HG03571 (cell line): ENCODE results near the gene GOLGA8B.
"Not testable (repeated sequence)": the region's sequence is repeated elsewhere in the genome, so short reads cannot be mapped to it uniquely, and the experiment has no call there.

Experiments
- ATAC-seq: cut with Tn5 transposase; IDR thresholded peaks from one replicate; pipeline ENCODE4 v1.9.1; 2021; ENCODE audit not compliant: unreplicated experiment

The GOLGA8B gene

GRCh38 chr15:34583399-34584329, at the start of gene GOLGA8B:
Gene GOLGA8B, minus strand, starts transcription at chr15:34583651. Its CDS starts 47,739 bp downstream, at chr15:34535912.
- ATAC-seq, result peak; percentile 47

GRCh38 chr15:34633165-34633564, 49.7 kb upstream of the GOLGA8B start:
- ATAC-seq, result not testable (repeated sequence)

- ATAC-seq, result no peak
These were observed 45.2 kb upstream of the GOLGA8B start for GRCh38 chr15:34628577-34629152.

- no peak for ATAC-seq
These were observed 41.6 kb upstream of the GOLGA8B start for GRCh38 chr15:34625007-34625406.

- no peak for ATAC-seq
These were observed 38.2 kb upstream of the GOLGA8B start for GRCh38 chr15:34621675-34622074.

- ATAC-seq, result no peak
These were observed 37.4 kb upstream of the GOLGA8B start for GRCh38 chr15:34620814-34621213.

GRCh38 chr15:34620142-34620541, 36.7 kb upstream of the GOLGA8B start:
- ATAC-seq, result no peak

- ATAC-seq, result no peak
These were observed 35.7 kb upstream of the GOLGA8B start for GRCh38 chr15:34619151-34619550.

- ATAC-seq, result no peak
These were observed 34.6 kb upstream of the GOLGA8B start for GRCh38 chr15:34618073-34618472.

- ATAC-seq, result no peak
These were observed 33.2 kb upstream of the GOLGA8B start for GRCh38 chr15:34616613-34617012.

GRCh38 chr15:34613997-34614396, 30.5 kb upstream of the GOLGA8B start:
- no peak for ATAC-seq

GRCh38 chr15:34613301-34613700, 29.9 kb upstream of the GOLGA8B start:
- no peak for ATAC-seq

GRCh38 chr15:34610354-34610753, 26.9 kb upstream of the GOLGA8B start:
- no peak for ATAC-seq

- ATAC-seq, result no peak
These were observed 25.9 kb upstream of the GOLGA8B start for GRCh38 chr15:34609102-34610057.

GRCh38 chr15:34608517-34608916, 25.1 kb upstream of the GOLGA8B start:
- ATAC-seq, result no peak

GRCh38 chr15:34607832-34608231, 24.4 kb upstream of the GOLGA8B start:
- no peak for ATAC-seq

- no peak for ATAC-seq
These were observed 23.1 kb upstream of the GOLGA8B start for GRCh38 chr15:34606545-34606944.

- ATAC-seq, result no peak
These were observed 22.7 kb upstream of the GOLGA8B start for GRCh38 chr15:34606131-34606530.

- ATAC-seq, result no peak
These were observed 19.6 kb upstream of the GOLGA8B start for GRCh38 chr15:34603095-34603494.

- ATAC-seq, result no peak
These were observed 17.5 kb upstream of the GOLGA8B start for GRCh38 chr15:34600923-34601322.
